Tongue (tissue), 2 donors: ENCODE data around the gene TBX4. TPM values are rescaled to one million over a fixed set of nuclear protein-coding genes. Genes with fewer than 3 reads are reported as not detected.
"Not testable (repeated sequence)": the region's sequence is repeated elsewhere in the genome, so short reads cannot be mapped to it uniquely, and the experiment has no call there.

Experiments used
- DNase-seq: peaks from one replicate; pipeline ENCODE4 v3.0.0-alpha.2; 2015
- total RNA-seq: library from RNA; depleted of rRNA; stranded (reverse); fragments of >200 nt; gene quantifications from one replicate; pipeline ENCODE4 v1.2.3, GENCODE V29; 2014

Gene TBX4
- total RNA-seq, 1 donor from 2014 or later, result 2.2 TPM

GRCh38 chr17:61429274-61429673, 22.9 kb upstream of the TBX4 start:
- DNase-seq, result no peak

- DNase-seq, result not testable (repeated sequence)
Observed at GRCh38 chr17:61429831-61430230, 22.4 kb upstream of the TBX4 start.

GRCh38 chr17:61431594-61432311, 20.5 kb upstream of the TBX4 start:
- no peak for DNase-seq

- no peak for DNase-seq
Observed at GRCh38 chr17:61436273-61436672, 15.9 kb upstream of the TBX4 start.

- no peak for DNase-seq
Observed at GRCh38 chr17:61436995-61437704, 15.1 kb upstream of the TBX4 start.

- DNase-seq, result no peak
Observed at GRCh38 chr17:61440697-61441096, 11.5 kb upstream of the TBX4 start.

- DNase-seq, result not testable (repeated sequence)
Observed at GRCh38 chr17:61441507-61441906, 10.7 kb upstream of the TBX4 start.

- DNase-seq, result no peak
Observed at GRCh38 chr17:61442136-61442775, 10.0 kb upstream of the TBX4 start.

GRCh38 chr17:61442878-61443474, 9.2 kb upstream of the TBX4 start:
- no peak for DNase-seq

- no peak for DNase-seq
Observed at GRCh38 chr17:61443475-61443882, 8.7 kb upstream of the TBX4 start.

- no peak for DNase-seq
Observed at GRCh38 chr17:61444075-61444474, 8.1 kb upstream of the TBX4 start.

- no peak for DNase-seq
Observed at GRCh38 chr17:61444831-61445230, 7.4 kb upstream of the TBX4 start.

- DNase-seq, result no peak
Observed at GRCh38 chr17:61447358-61447757, 4.9 kb upstream of the TBX4 start.

- no peak for DNase-seq
Observed at GRCh38 chr17:61448042-61448441, 4.2 kb upstream of the TBX4 start.

- DNase-seq, result not testable (repeated sequence)
Observed at GRCh38 chr17:61449140-61449539, 3.1 kb upstream of the TBX4 start.

- no peak for DNase-seq
Observed at GRCh38 chr17:61449707-61450640, 2.2 kb upstream of the TBX4 start.

- no peak for DNase-seq
Observed at GRCh38 chr17:61450641-61451537, 1.3 kb upstream of the TBX4 start.

- DNase-seq, result no peak
Observed at GRCh38 chr17:61451538-61452300, 503 bp upstream of the TBX4 start.

GRCh38 chr17:61453566-61454380, 1.6 kb downstream of the TBX4 start:
- DNase-seq, result peak; percentile 59
